T follicular helper cell (primary cell): ENCODE results near the gene RELCH.

Experiments
- DNase-seq: peaks from one replicate; pipeline ENCODE4 v3.0.0-alpha.2; 2020; ENCODE audit warnings: low read depth

The RELCH gene

GRCh38 chr18:62323483-62324180 is 136.6 kb downstream of the RELCH start:
- DNase-seq: no peak

DNA sequence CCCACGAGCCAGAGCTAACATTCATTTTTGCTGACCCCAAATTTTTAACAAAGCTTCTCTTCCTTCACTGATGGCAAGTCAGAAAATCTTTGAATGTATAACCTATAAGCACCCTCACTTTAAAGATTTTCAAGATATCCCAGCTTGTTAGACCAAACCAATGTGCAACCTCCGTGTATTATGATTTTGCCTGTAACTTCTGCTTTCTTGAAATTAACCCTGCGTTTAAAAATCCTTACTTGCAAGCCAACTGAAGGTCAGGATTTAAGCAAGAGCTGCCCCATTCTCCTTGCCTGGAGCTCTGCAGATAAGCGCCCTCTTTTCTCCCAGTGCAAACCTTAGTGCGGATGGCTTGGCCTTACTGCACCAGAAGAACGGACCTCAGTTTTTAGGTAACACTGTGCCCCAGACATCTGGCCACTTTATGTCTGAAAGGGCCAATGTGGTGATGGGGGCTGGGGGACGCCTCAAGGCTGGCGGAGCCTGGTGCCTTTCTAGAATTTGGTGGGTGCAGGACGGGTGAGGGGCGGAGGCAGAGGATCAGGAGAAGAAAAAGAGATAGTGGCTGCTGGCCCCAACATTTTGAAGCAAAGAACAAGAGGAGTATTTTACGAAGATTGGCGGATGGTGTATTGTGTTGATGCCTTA is 137.2 kb downstream of the RELCH start:
- no peak for DNase-seq

GRCh38 chr18:62324917-62325805 is 138.1 kb downstream of the RELCH start, which contains the start of gene TNFRSF11A:
Gene TNFRSF11A (plus strand): TSS chr18:62325310. CDS start chr18:62325353, 43 bp downstream.
- peak; percentile 40 for DNase-seq

GRCh38 chr18:62325806-62326645 is 139.0 kb downstream of the RELCH start:
- no peak for DNase-seq

DNA sequence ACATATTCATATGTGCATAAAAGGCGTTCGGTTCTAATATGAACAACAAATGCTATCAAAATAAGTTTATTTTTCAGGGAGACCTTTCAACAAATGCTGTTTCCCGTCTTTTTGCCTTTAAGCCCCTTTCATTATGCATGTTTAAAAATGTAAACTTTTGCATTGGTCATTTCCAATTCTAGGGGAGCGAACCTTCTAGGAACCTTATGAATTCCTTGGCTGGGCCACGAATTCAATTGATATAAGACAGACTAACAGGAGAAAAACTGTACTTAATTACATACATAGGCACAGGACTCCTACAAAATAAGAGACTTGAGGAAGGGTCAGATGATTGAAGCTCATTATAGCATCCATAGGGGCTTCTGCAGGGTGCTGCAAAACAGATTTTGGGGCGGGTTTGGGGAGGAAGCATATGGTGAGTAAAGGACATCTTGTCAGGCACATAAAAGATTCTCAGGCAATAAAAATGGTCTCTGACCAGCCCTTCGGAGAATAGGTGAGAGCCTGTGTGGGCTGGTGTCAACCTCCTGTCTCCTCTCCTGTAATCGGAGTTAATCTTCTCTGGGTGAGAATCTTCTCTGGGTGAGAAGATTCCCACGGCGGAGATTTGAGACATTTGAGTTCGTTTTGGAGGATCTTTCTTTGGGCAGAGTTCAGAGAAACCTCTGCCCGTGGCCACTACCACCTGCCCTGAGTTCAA is 139.7 kb downstream of the RELCH start:
- no peak for DNase-seq

- no peak for DNase-seq
These were observed 140.9 kb downstream of the RELCH start for GRCh38 chr18:62327977-62328376.

DNA sequence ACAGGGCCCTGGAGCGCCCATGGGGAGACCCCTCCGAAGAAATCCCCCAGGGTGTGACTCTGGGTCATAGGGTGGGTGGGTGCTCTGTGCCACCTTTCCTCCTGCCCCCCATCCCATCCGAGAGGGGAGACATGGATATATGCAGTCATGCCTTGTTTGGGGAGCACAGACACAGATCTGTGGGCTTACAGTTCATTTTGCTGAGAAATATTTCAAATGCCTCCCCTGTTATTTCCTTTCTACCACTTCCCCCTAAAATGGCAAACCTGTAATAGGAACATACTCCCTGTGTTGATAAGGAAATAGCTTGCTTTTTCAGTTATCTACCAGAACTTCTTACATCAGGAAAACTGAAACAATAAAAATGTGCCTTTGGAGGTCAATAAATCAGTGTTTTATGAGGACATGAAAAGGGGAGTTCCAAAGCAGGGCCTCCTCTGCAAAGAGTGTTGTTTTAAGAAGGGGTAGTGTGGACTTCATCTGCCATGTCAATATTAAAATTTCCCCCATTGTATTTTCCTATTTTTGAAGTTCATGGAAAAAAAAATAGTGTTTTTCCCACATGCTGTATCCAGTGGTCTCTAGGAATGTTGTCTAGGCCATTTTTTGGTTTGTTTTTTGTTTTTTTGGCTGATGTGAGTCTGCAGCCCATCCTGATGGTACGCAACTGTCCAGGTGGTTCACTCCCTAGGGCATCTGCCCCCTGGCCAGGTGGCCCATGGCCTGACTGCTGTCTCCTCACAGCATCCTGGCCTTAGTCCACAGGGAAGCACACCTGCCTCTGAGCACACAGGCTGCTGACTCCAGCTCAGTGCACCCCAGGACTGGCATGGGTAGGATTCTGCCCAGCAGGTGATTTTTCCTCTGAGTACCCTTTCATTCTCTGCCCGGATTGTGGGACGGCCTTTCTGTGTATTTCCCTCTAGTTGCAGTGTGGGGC is 141.8 kb downstream of the RELCH start:
- DNase-seq: no peak

- DNase-seq: no peak
These were observed 142.8 kb downstream of the RELCH start for GRCh38 chr18:62329691-62330454.

DNA sequence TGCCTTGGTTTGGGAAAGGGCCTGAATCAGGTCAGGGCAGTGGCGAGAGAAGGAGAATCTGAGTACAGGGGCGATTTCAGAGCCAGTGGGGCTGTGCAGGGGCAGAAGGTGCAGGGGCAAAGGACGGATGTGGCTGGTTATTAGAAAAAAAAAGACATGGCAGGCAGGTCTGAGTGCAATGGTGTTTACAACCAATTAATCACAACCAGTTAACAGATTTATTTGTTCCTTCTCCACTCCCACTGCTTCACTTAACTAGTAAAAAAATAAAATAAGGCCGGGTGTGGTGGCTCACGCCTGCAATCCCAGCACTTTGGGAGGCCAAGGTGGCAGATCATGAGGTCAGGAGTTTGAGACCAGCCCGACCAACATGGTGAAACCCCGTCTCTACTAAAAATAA is 143.6 kb downstream of the RELCH start:
- no peak for DNase-seq

- no peak for DNase-seq
These were observed 144.7 kb downstream of the RELCH start for GRCh38 chr18:62331581-62332356.

DNA sequence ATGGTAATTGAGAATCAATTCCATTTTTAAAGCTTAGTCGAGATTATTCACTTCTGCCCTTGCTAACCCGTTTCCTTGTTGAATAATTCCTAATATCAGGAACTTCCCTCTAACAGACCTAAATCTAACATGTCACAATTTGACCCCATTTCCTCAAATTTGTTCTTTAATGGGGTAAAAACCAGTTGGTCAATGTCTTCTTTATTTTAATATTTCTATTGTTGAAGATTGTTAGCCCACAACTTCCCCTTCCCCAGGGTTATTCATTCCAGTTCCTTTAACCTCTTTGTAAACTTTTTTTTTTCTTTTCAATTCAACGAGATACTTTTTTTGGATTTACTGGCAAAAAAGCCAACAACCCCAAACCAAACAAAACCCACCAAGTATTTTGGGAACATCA is 145.4 kb downstream of the RELCH start:
- no peak for DNase-seq

- DNase-seq: no peak
These were observed 146.1 kb downstream of the RELCH start for GRCh38 chr18:62332964-62333695.

GRCh38 chr18:62334120-62334519 is 147.1 kb downstream of the RELCH start:
- no peak for DNase-seq

GRCh38 chr18:62335494-62335893 is 148.4 kb downstream of the RELCH start:
- DNase-seq: no peak

DNA sequence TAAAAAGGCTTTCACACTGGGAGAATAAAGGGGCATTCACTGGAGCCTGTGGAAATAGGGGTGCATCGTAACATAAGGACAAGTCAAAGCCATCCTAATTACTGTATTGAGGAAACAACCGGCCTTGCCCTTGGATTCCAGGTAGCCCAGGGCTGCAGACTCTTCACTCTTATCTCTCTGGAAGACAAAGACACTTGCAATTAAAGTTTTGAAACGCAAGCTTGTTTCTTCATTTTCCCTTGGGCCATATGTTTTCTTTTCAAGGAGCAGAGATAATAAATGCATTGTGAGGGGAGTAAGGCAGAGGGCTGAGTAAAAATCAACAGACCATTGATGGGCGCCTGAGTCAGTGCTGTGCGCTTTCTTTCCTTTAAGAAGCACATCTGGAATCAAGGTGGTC is 149.6 kb downstream of the RELCH start:
- no peak for DNase-seq

DNA sequence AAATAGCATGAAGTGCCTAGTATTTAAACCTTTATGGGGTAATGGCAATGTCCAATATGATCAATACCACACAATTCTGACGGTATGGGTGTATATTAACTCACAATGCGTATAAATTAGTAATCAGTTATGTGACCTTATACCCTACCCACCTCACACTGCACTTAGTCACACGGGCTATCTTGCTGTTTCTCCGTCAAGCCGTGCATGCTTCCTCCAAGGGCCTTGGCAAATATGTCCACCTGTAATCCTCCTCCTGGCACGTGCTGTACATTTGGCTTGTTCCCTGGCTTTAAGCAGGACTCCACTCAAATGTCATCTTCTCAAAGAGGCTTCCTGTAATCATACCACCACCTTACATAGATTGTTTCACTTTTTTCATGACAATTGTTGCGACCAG is 150.3 kb downstream of the RELCH start:
- DNase-seq: no peak

DNA sequence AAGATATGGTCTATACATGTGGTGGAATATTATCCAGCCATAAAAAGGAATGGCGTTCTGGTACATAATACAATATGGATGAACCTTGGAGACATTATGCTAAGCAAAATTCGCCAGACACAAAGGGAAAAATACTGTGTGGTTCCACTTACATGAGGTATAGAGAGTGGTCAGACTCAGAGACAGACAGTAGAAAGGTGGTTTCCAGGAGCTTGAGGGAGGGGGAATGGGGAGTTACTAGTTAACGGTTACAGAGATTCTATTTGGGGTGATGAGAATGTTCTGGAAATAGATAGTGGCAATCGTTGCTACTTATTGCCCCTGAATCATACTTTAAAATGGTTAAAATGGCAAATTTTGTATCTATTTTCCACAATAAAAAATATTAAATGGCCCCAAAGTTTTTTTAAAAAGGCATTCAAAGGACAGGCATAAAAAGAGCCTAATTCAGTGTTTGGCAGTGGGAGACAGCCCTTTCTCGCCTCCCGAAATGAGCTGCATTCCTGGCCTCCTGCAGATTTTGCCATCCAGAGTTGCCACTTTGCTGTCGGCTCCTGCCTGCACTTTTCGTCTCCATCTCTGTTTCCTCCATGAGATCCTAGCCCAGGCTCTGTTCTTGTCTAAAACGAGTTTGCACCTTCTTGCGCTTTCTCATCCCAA is 151.5 kb downstream of the RELCH start:
- no peak for DNase-seq
